Activated CD4-positive, alpha-beta T cell treated with anti-CD3 and anti-CD28 coated beads, Interleukin-2, Interleukin-4, amounts not matched to agents 100 ng/mL and 50 ng/mL, durations not matched to agents 16 hours and 8 hours (primary cell): Measurements from ENCODE around the gene ODF2L.

Experiments used
- DNase-seq: peaks from one replicate; pipeline ENCODE4 v3.0.0-alpha.2; 2020; ENCODE audit warnings: low spot score

Gene ODF2L

GRCh38 chr1:86395751-86396497, at the start of gene ODF2L:
ODF2L (minus strand) TSS chr1:86396323; CDS start chr1:86387027, 9,296 bp downstream.
- DNase-seq, result peak; percentile 91

- no peak for DNase-seq
These were observed 49.8 kb upstream of the ODF2L start for GRCh38 chr1:86445919-86446318.

- DNase-seq, result no peak
These were observed 45.9 kb upstream of the ODF2L start for GRCh38 chr1:86441997-86442396.

- DNase-seq, result no peak
These were observed 45.5 kb upstream of the ODF2L start for GRCh38 chr1:86441581-86441980.

- no peak for DNase-seq
These were observed 39.9 kb upstream of the ODF2L start for GRCh38 chr1:86436041-86436440.

GRCh38 chr1:86435327-86435726, 39.2 kb upstream of the ODF2L start:
- DNase-seq, result no peak

- DNase-seq, result no peak
These were observed 37.9 kb upstream of the ODF2L start for GRCh38 chr1:86434059-86434458.

- no peak for DNase-seq
These were observed 34.3 kb upstream of the ODF2L start for GRCh38 chr1:86430376-86430775.

GRCh38 chr1:86429835-86430234, 33.7 kb upstream of the ODF2L start:
- DNase-seq, result peak; percentile 65

- no peak for DNase-seq
These were observed 33.1 kb upstream of the ODF2L start for GRCh38 chr1:86429122-86429725.

GRCh38 chr1:86423873-86424272, 27.8 kb upstream of the ODF2L start, which contains the start of gene CLCA2:
CLCA2 (plus strand) TSS chr1:86424171; CDS start chr1:86424248, 77 bp downstream.
- DNase-seq, result no peak

GRCh38 chr1:86423473-86423872, 27.4 kb upstream of the ODF2L start:
- DNase-seq, result no peak

GRCh38 chr1:86421601-86422280, 25.6 kb upstream of the ODF2L start:
- no peak for DNase-seq

- DNase-seq, result peak; percentile 58
These were observed 23.3 kb upstream of the ODF2L start for GRCh38 chr1:86419277-86419903.

GRCh38 chr1:86416343-86416742, 20.2 kb upstream of the ODF2L start:
- DNase-seq, result no peak

GRCh38 chr1:86410879-86411278, 14.8 kb upstream of the ODF2L start:
- DNase-seq, result no peak

GRCh38 chr1:86409416-86410021, 13.4 kb upstream of the ODF2L start:
- no peak for DNase-seq

- DNase-seq, result no peak
These were observed 371 bp upstream of the ODF2L start for GRCh38 chr1:86396498-86396890.

GRCh38 chr1:86394416-86394815, 1.7 kb downstream of the ODF2L start:
- DNase-seq, result no peak

GRCh38 chr1:86389307-86389706, 6.8 kb downstream of the ODF2L start:
- no peak for DNase-seq

- no peak for DNase-seq
These were observed 7.3 kb downstream of the ODF2L start for GRCh38 chr1:86388777-86389176.

- no peak for DNase-seq
These were observed 8.1 kb downstream of the ODF2L start for GRCh38 chr1:86387916-86388627.
